GM10266 (cell line): ENCODE measurements around the gene PPEF1.

Experiments
- DNase-seq: peaks from one replicate; pipeline ENCODE4 v3.0.0; 2012; ENCODE audit errors: extremely low spot score
- TF ChIP-seq, protein P1 (sequence below): IDR thresholded peaks from 2 replicates; pipeline ENCODE4 v1.5.1; 2012; ENCODE audit warnings: mild to moderate bottlenecking, low read depth; ENCODE audit not compliant: control insufficient read depth, insufficient read depth; ENCODE audit errors: missing control alignments

PPEF1 gene

DNA sequence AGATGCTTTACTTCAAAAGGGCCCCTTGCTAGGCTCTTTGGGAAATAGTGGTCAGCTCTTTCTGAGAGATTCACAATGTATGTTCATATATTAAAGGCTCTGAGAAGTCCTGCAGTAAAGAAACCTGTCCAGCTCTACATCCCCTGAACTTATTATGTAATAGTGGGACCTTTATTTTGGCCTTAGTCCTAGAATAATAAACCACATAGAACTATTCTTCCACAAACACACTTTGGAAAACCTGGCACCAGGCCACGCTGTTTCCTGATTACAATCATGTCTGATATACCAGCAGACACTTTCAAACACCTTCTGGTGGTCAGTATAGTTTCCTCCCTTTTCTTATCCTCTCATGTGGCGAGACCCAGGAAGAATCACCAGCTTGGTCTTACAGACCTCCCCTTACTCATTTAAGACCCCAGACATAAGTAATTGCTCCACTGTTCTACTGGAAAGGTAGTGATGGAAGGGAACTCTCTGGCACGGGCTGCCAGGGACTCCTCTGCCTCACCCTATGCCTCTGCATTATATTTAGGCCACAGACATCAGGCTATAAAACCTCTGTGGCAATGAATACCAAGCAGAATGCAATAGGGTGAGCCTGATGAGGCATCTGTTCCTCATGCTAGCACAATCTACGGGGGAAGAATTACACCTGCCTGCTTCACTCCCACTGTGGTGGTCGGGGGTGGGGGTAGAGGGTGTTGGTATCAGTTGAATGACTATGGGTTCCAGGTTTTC lies 5.7 kb upstream of the PPEF1 start:
- TF ChIP-seq, protein P1, sequence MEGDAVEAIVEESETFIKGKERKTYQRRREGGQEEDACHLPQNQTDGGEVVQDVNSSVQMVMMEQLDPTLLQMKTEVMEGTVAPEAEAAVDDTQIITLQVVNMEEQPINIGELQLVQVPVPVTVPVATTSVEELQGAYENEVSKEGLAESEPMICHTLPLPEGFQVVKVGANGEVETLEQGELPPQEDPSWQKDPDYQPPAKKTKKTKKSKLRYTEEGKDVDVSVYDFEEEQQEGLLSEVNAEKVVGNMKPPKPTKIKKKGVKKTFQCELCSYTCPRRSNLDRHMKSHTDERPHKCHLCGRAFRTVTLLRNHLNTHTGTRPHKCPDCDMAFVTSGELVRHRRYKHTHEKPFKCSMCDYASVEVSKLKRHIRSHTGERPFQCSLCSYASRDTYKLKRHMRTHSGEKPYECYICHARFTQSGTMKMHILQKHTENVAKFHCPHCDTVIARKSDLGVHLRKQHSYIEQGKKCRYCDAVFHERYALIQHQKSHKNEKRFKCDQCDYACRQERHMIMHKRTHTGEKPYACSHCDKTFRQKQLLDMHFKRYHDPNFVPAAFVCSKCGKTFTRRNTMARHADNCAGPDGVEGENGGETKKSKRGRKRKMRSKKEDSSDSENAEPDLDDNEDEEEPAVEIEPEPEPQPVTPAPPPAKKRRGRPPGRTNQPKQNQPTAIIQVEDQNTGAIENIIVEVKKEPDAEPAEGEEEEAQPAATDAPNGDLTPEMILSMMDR: no peak
- no peak for DNase-seq

DNA sequence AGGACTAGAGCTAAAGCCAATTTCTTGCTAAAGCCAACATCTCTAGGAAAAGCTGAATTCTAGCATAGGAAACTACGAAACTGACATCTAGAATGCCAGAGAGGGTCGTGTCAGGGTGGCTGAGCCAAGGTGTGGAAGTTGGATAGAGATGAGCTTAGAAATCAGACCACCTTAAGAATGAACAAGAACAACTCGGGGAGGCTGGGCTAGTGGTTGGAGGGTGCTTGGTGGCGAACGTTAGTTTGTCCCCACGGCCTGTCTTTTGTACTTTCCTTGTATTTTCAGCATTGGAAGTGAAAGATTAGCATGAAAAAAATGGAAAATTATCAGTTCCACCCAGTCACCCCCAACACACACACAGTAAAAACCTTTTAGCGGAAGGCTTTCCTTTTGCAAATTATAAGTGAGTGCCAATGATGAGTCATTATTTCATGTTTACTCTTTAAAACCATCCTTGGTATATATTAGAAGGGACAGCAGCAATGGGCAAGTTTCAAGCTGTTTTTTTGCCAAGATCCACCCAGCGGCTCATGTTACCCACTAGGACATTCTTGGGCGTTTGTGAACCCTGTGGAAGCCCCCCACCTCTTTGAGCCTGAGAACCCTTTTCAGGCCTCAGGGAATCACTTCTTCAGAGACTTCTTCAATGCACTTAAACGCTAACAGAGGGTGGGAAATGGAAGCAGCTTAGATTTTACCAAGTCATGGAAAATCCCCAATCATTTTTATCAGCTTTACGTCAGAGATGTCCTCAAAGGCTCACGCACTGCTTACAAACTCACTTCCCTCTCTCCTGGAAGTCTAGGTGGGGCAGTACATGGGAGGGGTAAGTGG lies 4.9 kb upstream of the PPEF1 start:
- DNase-seq: no peak
- TF ChIP-seq, protein P1: no peak

DNA sequence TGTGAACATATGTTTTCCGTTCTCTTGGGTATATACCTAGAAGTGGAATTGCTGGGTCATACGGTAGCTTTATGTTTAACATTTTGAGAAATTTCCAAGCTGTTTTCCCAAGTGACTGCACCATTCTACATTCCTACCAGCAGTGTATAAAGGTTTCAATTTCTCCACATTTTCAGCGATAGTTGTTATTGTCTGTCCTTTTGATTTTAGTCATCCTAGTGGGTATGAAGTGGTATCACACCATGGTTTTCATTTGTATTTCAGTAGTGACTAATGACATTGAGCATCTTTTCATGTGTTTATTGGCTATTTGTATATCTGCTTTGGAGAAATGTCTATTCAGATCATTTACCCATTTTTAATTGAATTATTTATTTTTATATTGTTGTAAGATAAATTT lies 2.4 kb downstream of the PPEF1 start:
- TF ChIP-seq, protein P1: no peak

DNA sequence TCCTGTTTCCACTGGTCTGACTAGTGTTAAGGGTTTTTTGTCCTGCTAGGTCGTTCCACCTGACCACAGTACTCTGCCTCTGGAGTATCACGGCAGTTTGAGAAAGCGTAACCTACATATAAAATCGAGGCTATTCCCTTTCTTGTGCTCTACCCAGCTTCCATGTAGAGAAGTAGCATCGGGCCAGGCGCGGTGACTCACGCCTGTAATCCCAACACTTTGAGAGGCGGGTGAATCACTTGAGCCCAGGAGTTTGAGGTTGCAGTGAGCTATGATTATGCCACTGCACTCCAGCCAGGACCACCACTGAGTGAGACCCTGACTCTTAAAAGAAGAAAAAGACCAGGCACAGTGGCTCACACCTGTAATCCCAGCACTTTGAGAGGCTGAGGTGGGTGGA lies 7.5 kb downstream of the PPEF1 start:
- no peak for DNase-seq
- TF ChIP-seq, protein P1: no peak

More for the DNA sequence above, 2.4 kb downstream of the PPEF1 start:
- no peak for DNase-seq

DNA sequence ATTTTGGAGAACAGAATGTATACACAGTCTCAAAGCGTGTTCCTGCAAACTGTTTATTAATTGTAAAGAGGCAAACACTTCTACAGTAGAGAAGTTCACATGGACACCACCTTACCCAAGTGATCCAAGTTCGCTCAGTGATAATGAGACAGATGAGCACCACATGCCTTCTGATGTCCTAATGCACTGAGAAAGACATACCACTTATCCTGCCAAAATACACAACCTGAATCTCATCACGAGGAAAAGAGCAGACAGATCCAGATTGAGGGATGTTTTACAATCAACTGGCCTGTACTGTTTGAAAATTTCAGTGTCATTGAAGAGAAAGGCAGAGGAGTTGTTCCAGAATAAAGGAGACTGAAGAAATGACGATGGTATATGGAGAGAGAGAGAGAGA lies 12.4 kb downstream of the PPEF1 start:
- DNase-seq: no peak
- TF ChIP-seq, protein P1: no peak

DNA sequence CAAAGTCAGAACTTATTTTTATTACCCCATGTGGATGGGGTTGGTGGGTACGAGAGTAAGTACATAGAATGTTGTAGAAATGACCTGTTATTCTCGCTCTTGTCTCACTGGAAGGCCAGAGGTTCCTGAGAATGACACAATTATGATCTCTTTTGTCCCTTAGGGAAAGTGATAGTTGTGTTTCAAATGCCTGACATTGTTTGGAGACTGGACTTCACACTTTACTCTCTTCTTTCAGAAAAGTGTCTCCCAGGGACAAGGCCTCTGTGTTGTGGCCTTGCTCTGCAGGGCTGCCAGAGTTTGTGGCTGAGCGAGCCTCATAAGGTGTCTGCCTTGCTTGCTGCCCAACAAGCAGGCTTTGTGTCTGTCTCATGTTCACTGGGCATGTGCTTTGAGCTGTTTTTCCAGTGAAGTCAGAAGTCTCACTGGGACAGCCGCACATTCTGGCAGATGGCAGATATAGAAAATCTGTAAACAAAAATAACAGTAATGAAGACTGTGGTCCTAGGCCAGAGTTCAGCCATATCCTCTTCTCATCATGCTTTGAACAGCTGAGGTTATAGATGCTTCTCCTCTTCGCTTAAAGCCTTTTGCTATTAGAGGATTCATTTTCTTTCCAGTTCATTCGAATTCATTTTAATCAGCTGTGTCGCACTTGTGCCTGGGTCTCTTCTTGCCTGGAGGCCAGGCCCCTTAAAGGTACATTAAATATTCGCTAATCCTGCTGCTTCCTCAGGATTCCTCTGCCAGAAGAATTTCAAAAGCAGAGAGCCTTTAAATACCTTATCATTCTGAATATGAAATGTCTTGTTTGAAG lies 14.4 kb downstream of the PPEF1 start:
- TF ChIP-seq, protein P1: no peak
- DNase-seq: no peak
